ENCODE measurements around the gene FOXD2.

Gene FOXD2

DNA sequence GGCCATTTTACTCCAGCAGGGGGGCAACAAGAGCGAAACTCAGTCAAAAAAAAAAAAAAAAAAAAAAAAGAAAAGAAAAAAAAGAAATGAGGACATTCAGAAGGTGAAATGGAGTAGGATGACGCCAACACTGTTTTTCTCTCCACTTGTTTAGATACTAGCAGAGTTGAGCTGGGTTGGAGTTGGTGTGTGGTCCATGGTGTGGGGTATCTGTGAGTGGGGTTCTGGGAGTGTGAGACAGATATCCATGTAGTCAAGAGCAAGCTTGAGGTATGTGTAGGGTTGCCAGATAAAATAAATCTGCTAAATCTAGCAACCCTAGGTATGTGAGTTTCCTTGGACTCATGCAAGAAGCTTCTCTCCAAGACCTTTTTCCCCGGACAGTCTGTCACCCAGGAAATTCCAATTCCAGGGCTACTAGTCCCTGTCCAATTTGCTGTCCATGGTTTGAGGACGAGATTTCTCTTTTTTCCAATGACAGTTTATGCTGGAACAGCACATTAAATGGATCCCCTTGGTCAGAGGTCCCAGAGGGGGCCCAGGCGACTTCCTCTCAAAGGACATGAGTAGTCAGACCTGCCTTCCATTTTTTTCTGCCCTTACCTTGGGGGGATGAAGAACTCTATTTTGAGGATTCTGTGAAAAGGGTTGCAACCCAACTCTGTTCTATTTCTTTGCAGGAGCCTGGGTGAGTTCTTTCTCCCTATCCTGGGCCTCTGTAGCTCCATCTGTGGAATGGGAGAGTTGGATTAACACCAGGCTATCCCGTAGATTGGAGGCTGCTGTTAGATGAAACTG lies 2.1 kb upstream of the FOXD2 start:
- TF ChIP-seq, protein P1, sequence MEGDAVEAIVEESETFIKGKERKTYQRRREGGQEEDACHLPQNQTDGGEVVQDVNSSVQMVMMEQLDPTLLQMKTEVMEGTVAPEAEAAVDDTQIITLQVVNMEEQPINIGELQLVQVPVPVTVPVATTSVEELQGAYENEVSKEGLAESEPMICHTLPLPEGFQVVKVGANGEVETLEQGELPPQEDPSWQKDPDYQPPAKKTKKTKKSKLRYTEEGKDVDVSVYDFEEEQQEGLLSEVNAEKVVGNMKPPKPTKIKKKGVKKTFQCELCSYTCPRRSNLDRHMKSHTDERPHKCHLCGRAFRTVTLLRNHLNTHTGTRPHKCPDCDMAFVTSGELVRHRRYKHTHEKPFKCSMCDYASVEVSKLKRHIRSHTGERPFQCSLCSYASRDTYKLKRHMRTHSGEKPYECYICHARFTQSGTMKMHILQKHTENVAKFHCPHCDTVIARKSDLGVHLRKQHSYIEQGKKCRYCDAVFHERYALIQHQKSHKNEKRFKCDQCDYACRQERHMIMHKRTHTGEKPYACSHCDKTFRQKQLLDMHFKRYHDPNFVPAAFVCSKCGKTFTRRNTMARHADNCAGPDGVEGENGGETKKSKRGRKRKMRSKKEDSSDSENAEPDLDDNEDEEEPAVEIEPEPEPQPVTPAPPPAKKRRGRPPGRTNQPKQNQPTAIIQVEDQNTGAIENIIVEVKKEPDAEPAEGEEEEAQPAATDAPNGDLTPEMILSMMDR (IDR thresholded peaks at IDR 0.05) = no peak
- H3K27ac ChIP-seq = no peak overlapping the region

DNA sequence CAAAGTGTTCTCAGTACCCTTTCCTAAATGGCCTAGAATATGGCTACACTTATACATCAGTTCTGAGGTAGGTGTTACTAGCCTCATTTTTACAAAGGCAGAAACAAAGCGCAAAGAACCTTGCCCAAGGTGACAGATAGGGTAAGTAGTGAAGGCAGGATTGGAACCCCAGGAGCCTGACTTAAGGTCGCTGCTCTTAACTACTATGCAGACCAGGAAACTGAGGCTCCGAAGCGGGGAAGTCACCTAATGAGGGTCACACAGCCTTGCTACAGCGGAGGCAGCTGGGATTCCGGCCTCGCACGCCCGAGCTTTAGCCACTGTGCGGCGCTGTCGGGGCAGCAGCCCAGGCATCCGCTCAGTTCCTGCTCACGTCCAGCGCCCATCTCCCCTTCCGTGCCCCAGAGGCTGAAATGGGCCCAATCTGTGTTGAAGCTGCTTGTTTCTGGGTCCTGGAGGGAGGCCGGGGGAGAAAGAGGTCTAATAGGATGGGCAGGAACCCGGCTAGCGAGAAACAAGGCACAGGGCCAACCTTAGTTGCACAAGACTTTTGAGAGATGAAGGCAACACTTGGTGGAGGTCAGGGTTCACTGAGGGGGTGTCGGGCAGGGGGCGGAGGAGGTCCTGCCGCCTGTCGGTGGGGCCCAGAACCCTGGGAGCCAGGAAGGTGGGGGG lies 1.4 kb upstream of the FOXD2 start:
- peak overlapping the region; percentile 50; the same call in 1 of the 2 replicates for H3K27ac ChIP-seq
- TF ChIP-seq, protein P1 (IDR thresholded peaks at IDR 0.05) = peak; percentile 98
- TF ChIP-seq ZFX (IDR thresholded peaks at IDR 0.05; ENCODE audit: borderline replicate concordance) = no peak

DNA sequence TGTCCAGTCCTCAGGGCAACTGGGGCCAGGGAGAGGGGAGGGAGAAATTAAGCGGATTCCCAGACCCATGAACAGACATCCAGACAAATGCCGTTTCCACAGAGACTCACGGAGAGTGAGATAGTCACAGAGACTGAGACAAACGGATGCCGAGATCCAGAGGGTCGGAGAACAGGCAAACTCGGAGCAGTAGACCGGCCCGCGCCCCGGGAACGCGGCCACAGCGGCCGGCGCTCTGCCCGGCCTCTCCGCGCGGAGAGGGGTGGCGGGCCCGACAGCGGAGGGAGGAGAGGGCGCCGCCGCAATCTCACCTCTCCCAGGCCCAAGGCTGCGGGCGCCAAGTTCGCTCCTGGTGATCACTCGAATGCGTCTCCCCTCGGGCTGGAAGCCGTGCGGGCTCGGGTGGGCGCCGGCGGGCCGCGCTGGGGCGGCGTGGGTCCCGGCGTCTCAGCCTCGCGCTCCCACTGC lies 831 bp upstream of the FOXD2 start:
- H3K27ac ChIP-seq = peak overlapping the region; percentile 50
- no peak for TF ChIP-seq ZFX (IDR thresholded peaks at IDR 0.05; ENCODE audit: borderline replicate concordance)
- TF ChIP-seq, protein P1 (IDR thresholded peaks at IDR 0.05) = no peak

DNA sequence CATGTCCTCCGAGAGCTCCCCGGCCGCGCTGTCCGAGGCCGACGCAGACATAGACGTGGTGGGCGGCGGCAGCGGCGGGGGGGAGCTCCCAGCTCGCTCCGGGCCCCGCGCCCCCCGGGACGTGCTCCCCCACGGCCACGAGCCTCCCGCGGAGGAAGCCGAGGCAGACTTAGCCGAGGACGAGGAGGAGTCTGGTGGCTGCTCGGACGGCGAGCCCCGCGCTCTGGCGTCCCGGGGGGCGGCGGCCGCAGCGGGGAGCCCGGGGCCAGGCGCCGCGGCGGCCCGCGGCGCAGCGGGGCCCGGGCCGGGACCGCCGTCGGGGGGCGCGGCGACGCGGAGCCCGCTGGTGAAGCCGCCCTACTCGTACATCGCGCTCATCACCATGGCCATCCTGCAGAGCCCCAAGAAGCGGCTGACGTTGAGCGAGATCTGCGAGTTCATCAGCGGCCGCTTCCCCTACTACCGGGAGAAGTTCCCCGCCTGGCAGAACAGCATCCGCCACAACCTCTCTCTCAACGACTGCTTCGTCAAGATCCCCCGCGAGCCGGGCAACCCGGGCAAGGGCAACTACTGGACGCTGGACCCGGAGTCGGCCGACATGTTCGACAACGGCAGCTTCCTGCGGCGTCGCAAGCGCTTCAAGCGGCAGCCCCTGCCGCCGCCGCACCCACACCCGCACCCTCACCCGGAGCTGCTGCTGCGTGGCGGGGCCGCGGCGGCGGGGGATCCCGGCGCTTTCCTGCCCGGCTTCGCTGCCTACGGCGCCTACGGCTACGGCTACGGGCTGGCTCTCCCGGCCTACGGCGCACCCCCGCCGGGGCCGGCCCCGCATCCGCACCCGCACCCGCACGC lies 547 bp downstream of the FOXD2 start:
- H3K27ac ChIP-seq = peak overlapping the region; percentile 50; the same call in 1 of the 2 replicates
- TF ChIP-seq, protein P1 (IDR thresholded peaks at IDR 0.05) = peak; percentile 36; the same call in 1 of the 2 replicates
- TF ChIP-seq ZFX (IDR thresholded peaks at IDR 0.05; ENCODE audit: borderline replicate concordance) = no peak

DNA sequence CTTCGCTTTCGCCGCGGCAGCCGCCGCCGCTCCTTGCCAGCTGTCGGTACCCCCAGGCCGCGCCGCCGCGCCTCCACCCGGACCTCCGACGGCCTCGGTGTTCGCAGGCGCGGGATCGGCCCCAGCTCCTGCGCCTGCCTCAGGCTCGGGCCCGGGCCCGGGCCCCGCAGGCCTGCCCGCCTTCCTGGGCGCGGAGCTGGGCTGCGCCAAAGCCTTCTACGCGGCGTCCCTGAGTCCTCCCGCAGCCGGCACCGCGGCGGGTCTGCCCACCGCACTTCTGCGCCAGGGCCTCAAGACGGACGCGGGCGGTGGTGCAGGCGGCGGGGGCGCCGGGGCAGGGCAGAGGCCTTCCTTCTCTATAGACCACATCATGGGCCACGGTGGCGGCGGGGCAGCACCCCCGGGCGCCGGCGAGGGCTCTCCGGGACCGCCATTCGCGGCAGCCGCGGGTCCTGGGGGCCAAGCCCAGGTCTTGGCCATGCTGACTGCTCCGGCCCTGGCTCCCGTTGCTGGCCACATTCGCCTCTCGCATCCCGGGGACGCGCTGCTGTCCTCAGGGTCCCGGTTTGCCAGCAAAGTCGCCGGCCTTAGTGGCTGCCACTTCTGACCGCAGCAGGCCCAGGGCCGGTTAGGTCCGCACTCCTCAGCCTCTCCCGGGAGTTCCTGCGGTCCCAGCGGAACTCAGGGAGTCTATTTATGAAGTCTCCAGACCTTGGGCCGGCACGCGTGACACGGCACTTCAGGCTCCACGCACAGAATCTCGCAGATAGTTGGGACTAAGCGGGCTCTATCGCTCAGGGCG lies 1.4 kb downstream of the FOXD2 start:
- no peak for TF ChIP-seq ZFX (IDR thresholded peaks at IDR 0.05; ENCODE audit: borderline replicate concordance)
- TF ChIP-seq, protein P1 (IDR thresholded peaks at IDR 0.05) = no peak
- H3K27ac ChIP-seq = no peak overlapping the region

DNA sequence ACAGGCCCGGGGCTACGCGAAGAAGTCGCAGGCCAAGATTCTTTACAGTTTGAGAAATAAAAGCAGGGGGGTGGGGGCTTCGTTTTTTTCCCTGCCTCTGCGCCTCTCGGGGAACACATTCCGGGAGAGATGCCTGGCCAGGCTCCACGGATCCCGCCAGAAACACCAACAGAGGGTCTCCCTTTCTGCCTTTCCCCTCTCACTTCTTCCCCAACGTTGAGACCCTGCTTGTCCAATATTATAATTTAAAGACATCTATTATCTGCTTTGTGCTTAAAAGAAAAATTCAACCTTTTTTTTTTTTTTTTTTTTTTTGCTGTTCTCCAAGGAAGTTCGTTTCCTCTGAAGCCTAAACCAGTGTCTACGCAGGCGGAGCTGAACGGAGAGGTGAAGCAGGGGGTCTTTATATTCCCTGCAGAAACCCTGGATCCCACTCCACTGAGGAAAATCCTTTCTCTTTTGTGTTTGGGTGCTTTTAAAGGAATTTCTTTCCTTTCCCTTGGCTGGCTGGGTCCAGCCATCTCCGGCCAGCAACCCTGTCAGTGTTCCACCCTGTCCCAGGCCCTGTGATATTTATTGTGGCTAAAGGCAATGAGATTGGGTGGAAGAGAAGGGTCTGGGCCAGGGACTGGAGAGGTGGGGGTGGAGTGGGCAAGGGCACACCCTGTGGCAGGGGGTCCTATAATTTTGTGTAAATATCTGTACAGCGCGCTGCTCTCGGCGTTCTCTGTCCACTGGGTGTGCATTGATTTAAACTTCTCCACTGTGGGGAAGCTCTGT lies 2.2 kb downstream of the FOXD2 start:
- TF ChIP-seq, protein P1 (IDR thresholded peaks at IDR 0.05) = no peak
- TF ChIP-seq ZFX (IDR thresholded peaks at IDR 0.05; ENCODE audit: borderline replicate concordance) = no peak
- no peak overlapping the region for H3K27ac ChIP-seq
